Glutamatergic neuron (in vitro differentiated cells): ENCODE measurements around the gene MACROD1. TPM values are rescaled to one million over a fixed set of nuclear protein-coding genes. Genes with fewer than 3 reads are reported as not detected.

Experiments used
- DNase-seq: peaks from one replicate; pipeline ENCODE4 v3.0.0; 2022
- H3K27ac Mint-ChIP-seq: one replicate; pipeline ENCODE4 v1.8.0; 2020; ENCODE audit warnings: mild to moderate bottlenecking, mixed read lengths, inconsistent platforms; ENCODE audit not compliant: unreplicated experiment
- H3K27me3 Mint-ChIP-seq: one replicate; pipeline ENCODE4 v1.8.0; 2020; ENCODE audit warnings: mild to moderate bottlenecking, moderate library complexity, mixed read lengths, inconsistent platforms; ENCODE audit not compliant: unreplicated experiment
- H3K36me3 Mint-ChIP-seq: one replicate; pipeline ENCODE4 v1.8.0; 2020; ENCODE audit warnings: mild to moderate bottlenecking, mixed read lengths, inconsistent platforms; ENCODE audit not compliant: unreplicated experiment
- H3K4me1 Mint-ChIP-seq: one replicate; pipeline ENCODE4 v1.8.0; 2020; ENCODE audit warnings: mild to moderate bottlenecking, low read depth, mixed read lengths, inconsistent platforms; ENCODE audit not compliant: unreplicated experiment
- H3K4me3 Mint-ChIP-seq: one replicate; pipeline ENCODE4 v1.8.0; 2020; ENCODE audit warnings: mild to moderate bottlenecking, mixed read lengths, inconsistent platforms; ENCODE audit not compliant: unreplicated experiment
- H3K9me3 Mint-ChIP-seq: one replicate; pipeline ENCODE4 v1.8.0; 2020; ENCODE audit warnings: mild to moderate bottlenecking, moderate library complexity, mixed read lengths, inconsistent platforms; ENCODE audit not compliant: unreplicated experiment
- CTCF ChIP-seq: fragments of 200-600 bp; sonication (generic); IDR thresholded peaks from one replicate; pipeline ENCODE4 v1.5.0; 2021; ENCODE audit not compliant: partially characterized antibody, unreplicated experiment
- total RNA-seq: library from RNA; stranded (reverse); fragmentation: NEBNext Ultra II Directional; extraction: Animal tissue kit (Norgen Biotek cat#: 25700); gene quantifications from one replicate; pipeline ENCODE4 v1.2.1, GENCODE V29; 2021; ENCODE audit not compliant: unreplicated experiment

Gene MACROD1
- total RNA-seq, 1 donor from 2014 or later, result 12.7 TPM

GRCh38 chr11:64141081-64141783, 24.7 kb downstream of the MACROD1 start:
- peak; percentile 11 for DNase-seq
- H3K27ac Mint-ChIP-seq, result peak overlapping the region; percentile 12
- TF ChIP-seq CTCF, result no peak
- H3K4me1 Mint-ChIP-seq, result peaks cover 7% of the 10 kb centered on the region
- no peaks in the 10 kb centered on the region for H3K36me3 Mint-ChIP-seq
- no peak overlapping the region for H3K4me3 Mint-ChIP-seq
- H3K27me3 Mint-ChIP-seq, result peaks cover 10% of the 10 kb centered on the region
- peaks cover 3% of the 10 kb centered on the region for H3K9me3 Mint-ChIP-seq

- peaks cover 7% of the 10 kb centered on the region for H3K27me3 Mint-ChIP-seq
- no peak overlapping the region for H3K4me3 Mint-ChIP-seq
- H3K27ac Mint-ChIP-seq, result no peak overlapping the region
- no peaks in the 10 kb centered on the region for H3K36me3 Mint-ChIP-seq
- TF ChIP-seq CTCF, result no peak
- H3K4me1 Mint-ChIP-seq, result peaks cover 7% of the 10 kb centered on the region
- H3K9me3 Mint-ChIP-seq, result peaks cover 3% of the 10 kb centered on the region
- DNase-seq, result no peak
Measured at GRCh38 chr11:64140082-64140481, 25.8 kb downstream of the MACROD1 start.

GRCh38 chr11:64139049-64139448, 26.9 kb downstream of the MACROD1 start:
- Mint-ChIP-seq H3K27ac (peak overlapping the region; percentile 17), H3K4me1 (peaks cover 7% of the 10 kb centered on the region), H3K36me3 (no peaks in the 10 kb centered on the region), H3K27me3 (peaks cover 6% of the 10 kb centered on the region), H3K4me3 (no peak overlapping the region), H3K9me3 (peaks cover 3% of the 10 kb centered on the region)
- no peak for TF ChIP-seq CTCF
- DNase-seq, result no peak

GRCh38 chr11:64138398-64138797, 27.5 kb downstream of the MACROD1 start:
- H3K27me3 Mint-ChIP-seq, result peaks cover 6% of the 10 kb centered on the region

More at GRCh38 chr11:64138398-64138797, 27.5 kb downstream of the MACROD1 start:
- Mint-ChIP-seq H3K27ac (no peak overlapping the region), H3K36me3 (no peaks in the 10 kb centered on the region), H3K9me3 (peaks cover 3% of the 10 kb centered on the region), H3K4me1 (peaks cover 7% of the 10 kb centered on the region), H3K4me3 (no peak overlapping the region)
- DNase-seq, result no peak
- TF ChIP-seq CTCF, result no peak
